ENCODE data around the gene PIAS4.
"Not testable (repeated sequence)": the region's sequence is repeated elsewhere in the genome, so short reads cannot be mapped to it uniquely, and the experiment has no call there.

The PIAS4 gene

DNA sequence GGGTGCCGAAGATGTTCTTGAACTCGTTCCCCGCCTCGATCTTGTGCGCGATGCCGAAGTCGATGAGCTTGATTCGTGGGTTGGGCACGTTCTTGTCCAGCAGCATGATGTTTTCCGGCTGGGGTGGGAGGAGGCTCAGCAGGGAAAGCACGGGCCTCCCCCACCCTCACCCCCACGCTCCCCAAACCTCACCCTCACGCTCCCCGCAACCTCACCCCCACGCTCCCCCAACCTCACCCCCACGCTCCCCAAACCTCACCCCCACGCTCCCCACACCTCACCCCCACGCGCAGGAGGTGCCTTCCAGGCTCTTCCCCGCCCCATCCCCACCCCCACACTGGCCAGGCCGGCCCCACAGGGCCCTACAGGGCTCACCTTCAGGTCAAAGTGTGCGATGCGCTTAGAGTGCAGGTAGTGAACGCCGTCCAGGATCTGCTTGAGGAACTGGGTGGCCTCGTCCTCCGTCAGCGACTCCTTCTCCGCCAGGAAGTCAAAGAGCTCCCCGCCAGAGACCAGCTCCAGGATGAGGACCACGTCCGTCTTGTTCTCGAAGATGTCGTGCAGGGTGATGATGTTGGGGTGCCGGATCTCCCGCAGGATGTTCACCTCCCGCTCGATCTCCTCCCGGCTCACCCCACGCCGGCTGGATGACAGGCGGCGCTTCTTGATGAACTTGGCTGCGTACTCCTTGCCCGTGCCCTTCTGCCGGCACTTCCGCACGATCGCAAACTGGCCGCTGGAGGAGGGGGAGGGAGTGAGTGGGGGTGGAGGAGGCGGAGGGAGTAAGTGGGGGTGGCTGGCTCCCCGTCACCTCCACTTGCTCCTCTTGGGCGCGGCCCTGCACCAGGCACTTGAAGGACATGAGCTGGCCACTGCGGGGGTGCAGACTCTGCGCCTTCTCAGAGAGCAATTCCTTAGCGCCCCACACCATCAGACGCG, 43.0 kb upstream of the PIAS4 start:
- TF ChIP-seq ZXDB (tag by site-specific recombination; IDR thresholded peaks at IDR 0.05): no peak
- TF ChIP-seq EGR2 (tag by site-specific recombination; IDR thresholded peaks at IDR 0.05; ENCODE audit: low read depth): 0 out of 2 replicates have a peak, but pooled peaks have one; percentile 10
- no peak for TF ChIP-seq ZIC2 (tag by site-specific recombination; IDR thresholded peaks at IDR 0.05)
- ChIA-PET POLR2A (interaction anchor here (0.7 kb wide), 2 partner anchors 20 to 100 kb away, joined by 3 to 4 read pairs; no protein-coding TSS in a partner anchor), CTCF (interaction anchor here (0.6 kb wide), 1 partner anchor 23 kb away, joined by 3 read pairs; no protein-coding TSS in a partner anchor)
- peaks cover 22 to 83% of the 10 kb centered on the region in 2 experiments; a peak in 2 of 3 replicates for H3K36me3 ChIP-seq (ENCODE audit: control insufficient read depth in 2 of 2, insufficient read depth in 1 of 2, low read length in 2 of 2)
- H3K4me3 ChIP-seq (ENCODE audit: low read depth, low read length): no peak overlapping the region
- peaks cover 14% of the 10 kb centered on the region for H3K4me1 ChIP-seq (ENCODE audit: control insufficient read depth, insufficient read depth, low read length)
- no peaks in the 10 kb centered on the region for H3K9me3 ChIP-seq (ENCODE audit: control insufficient read depth, insufficient read depth, low read depth, low read length)
- no peak overlapping the region for H3K27ac ChIP-seq (ENCODE audit: extremely low read depth, low read depth, low read length)

DNA sequence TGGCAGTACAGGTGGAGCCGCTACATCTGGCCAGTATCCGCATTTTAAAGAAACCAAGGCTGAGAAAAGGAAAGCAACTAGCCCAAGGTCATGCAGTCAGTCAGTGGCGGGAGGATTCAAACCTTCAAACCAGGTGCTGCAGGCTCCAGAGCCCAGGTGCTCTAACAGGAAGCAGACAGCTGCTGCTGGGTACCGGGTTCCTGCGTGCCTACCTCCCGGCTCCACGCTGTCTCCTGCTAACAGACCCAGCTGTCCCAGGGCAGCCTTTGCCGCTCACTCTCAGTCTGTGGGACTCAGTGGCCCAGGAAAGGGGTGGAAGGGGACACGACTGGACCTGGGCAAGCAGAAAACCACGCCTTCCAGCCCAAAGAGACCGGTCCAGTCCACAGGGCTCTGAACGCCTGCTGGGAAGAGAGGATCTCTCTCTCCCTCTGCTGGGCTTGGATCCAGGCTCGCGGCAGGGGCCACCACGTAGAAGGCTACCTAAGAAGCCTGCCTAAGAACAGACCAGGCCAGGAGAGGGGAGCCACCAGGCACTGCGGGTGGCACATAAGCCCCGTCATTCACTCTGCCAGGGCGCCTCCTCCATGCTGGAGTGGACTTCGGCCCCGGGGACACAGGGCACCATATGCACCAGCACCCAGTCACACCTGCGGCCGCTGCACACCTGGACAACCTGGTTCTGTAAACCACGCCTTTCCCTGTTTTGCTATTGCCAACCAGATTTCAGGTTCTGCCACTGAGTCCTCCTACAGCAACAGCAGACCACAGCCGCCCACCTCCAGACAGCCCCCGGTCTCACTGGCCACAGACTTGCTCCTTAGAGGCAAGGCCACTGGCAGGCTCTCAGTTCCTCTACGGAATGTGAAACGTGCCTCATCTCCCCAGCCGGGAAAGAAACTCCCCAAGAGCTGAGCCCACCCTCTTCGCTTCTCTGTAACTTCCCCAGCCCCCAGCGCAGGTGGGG, 41.2 kb upstream of the PIAS4 start:
- POLR2A ChIA-PET: no interaction called here

DNA sequence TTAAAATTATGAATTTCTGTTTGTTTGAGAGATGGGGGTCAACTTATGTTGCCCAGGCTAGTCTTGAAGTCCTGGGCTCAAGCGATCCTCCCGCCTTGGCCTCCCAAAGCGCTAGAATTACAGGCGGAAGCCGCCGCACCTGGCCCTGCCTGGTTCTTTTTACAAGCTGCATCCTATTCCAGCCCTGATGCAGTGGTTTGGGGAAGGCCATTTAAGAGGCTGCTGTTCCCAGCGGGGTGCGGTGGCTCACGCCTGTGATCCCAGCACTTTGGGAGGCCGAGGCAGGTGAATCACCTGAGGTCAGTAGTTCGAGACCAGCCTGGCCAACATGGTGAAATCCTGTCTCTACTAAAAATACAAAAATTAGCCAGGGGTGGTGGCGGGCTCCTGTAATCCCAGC, 39.6 kb upstream of the PIAS4 start:
- TF ChIP-seq ZNF146 (tag by site-specific recombination; IDR thresholded peaks at IDR 0.05): peak; percentile 20; the same call in 1 of the 2 replicates
- CTCF ChIA-PET: interaction anchor here (1.0 to 2.0 kb wide), 3 partner anchors 20 to 115 kb away, joined by 3 to 9 read pairs (median 4); partner anchors contain the start of gene NMRK2
- Histone ChIP-seq H3K27ac (ENCODE audit: extremely low read depth, low read depth, low read length) (peak overlapping the region; percentile 78; the same call in 1 of the 2 replicates), H3K36me3 (ENCODE audit: control insufficient read depth in 2 of 2, insufficient read depth in 1 of 2, low read length in 2 of 2) (peaks cover 20 to 52% of the 10 kb centered on the region in 2 experiments; a peak in 2 of 3 replicates), H3K4me1 (ENCODE audit: control insufficient read depth, insufficient read depth, low read length) (peaks cover 17% of the 10 kb centered on the region)
- not testable (repeated sequence) for H3K4me3 ChIP-seq (ENCODE audit: low read depth, low read length); H3K9me3 ChIP-seq (ENCODE audit: control insufficient read depth, insufficient read depth, low read depth, low read length)
- POLR2A ChIA-PET: interaction anchor here (1.0 to 5.3 kb wide), 9 partner anchors 9 to 504 kb away, joined by 3 to 258 read pairs (median 6); partner anchors contain the start of genes EEF2, HDGFL2, NMRK2 and PIAS4

More for the DNA sequence above, 41.2 kb upstream of the PIAS4 start:
- peaks cover 17% of the 10 kb centered on the region for H3K4me1 ChIP-seq (ENCODE audit: control insufficient read depth, insufficient read depth, low read length)
- TF ChIP-seq EGR2 (tag by site-specific recombination; IDR thresholded peaks at IDR 0.05; ENCODE audit: low read depth): peak; percentile 47
- TF ChIP-seq ZFHX2 (tag by site-specific recombination; conservative IDR thresholded peaks at IDR 0.05): peak; percentile 52; the same call in 1 of the 2 replicates
- TF ChIP-seq ZNF112 (tag by site-specific recombination; IDR thresholded peaks at IDR 0.05): no peak
- TF ChIP-seq ZBTB48 (tag by site-specific recombination; IDR thresholded peaks at IDR 0.05): no peak
- TF ChIP-seq HOXD13 (CRISPR knock-in tag; IDR thresholded peaks at IDR 0.05; ENCODE audit: borderline replicate concordance): no peak
- H3K4me3 ChIP-seq (ENCODE audit: low read depth, low read length): no peak overlapping the region
- CTCF ChIA-PET: interaction anchor here (0.6 kb wide), 1 partner anchor 14 kb away, joined by 3 read pairs; no protein-coding TSS in a partner anchor
- H3K36me3 ChIP-seq (ENCODE audit: control insufficient read depth in 2 of 2, insufficient read depth in 1 of 2, low read length in 2 of 2): peaks cover 22 to 65% of the 10 kb centered on the region in 2 experiments; a peak in 2 of 3 replicates
- no peaks in the 10 kb centered on the region for H3K9me3 ChIP-seq (ENCODE audit: control insufficient read depth, insufficient read depth, low read depth, low read length)
- peak overlapping the region; percentile 31; the same call in 1 of the 2 replicates for H3K27ac ChIP-seq (ENCODE audit: extremely low read depth, low read depth, low read length)

DNA sequence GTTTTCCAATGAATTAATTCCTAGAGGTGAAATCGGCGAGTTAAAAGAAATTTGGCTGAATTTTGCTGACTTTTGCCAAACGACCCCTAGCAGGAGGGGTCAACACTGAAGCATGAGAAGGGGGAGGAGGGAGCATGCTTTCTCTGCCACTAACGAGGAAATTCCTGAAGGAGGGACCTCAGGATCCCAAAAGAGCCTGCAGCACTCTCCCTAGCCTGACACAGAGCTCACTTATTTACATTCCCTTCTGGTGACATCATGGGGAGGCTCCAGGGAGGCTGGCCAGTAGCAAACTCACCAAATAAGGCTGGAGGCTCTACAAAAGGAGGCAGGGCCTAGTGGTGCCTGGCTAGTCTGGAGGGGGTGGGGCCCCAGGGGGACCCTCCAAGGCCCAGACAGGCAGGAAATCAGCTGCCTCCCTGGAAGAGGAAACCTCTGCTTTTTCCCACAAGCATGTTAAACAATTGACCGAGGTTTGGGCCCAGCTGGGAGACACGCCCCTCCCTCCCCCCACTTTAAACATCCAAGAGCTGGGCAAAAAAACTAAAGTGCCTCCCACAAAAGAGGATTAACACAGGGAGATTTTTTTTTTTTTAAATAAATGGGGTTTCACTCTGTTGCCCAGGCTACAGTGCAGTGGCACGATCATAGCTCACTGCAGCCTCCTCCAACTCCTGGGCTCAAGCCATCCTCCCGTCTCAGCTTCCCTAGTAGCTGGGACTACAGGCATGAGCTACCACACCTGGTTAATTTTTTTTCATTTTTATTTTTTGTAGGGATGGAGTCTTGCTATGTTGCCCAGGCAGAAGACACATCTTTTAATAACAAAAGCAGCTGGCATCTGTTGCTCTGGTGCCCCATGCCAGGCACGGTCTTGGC, 38.7 kb upstream of the PIAS4 start:
- H3K36me3 ChIP-seq (ENCODE audit: control insufficient read depth in 2 of 2, insufficient read depth in 1 of 2, low read length in 2 of 2): peaks cover 18 to 44% of the 10 kb centered on the region in 2 experiments; a peak in 2 of 3 replicates
- CTCF ChIA-PET: interaction anchor here (0.5 to 2.0 kb wide), 14 partner anchors 10 to 577 kb away, joined by 3 to 10 read pairs (median 4); partner anchors contain the start of genes EEF2 and NMRK2
- POLR2A ChIA-PET: interaction anchor here (0.7 to 5.3 kb wide), 15 partner anchors 10 to 503 kb away, joined by 3 to 258 read pairs (median 6); partner anchors contain the start of genes EEF2, HDGFL2, MPND and MRPL54
- TF ChIP-seq MEIS1 (CRISPR knock-in tag; IDR thresholded peaks at IDR 0.05; ENCODE audit: borderline replicate concordance) (no peak), KLF7 (tag by site-specific recombination; IDR thresholded peaks at IDR 0.05; ENCODE audit: borderline replicate concordance) (no peak), ZNF600 (tag by site-specific recombination; IDR thresholded peaks at IDR 0.05) (no peak), ZNF624 (tag by site-specific recombination; IDR thresholded peaks at IDR 0.05) (no peak), ZNF558 (tag by site-specific recombination; IDR thresholded peaks at IDR 0.05) (0 out of 2 replicates have a peak, but pooled peaks have one; percentile 9), ZNF211 (tag by site-specific recombination; IDR thresholded peaks at IDR 0.05; ENCODE audit: low read depth) (no peak), SP7 (tag by site-specific recombination; IDR thresholded peaks at IDR 0.05) (peak; percentile 88)
- TF ChIP-seq, protein P1, sequence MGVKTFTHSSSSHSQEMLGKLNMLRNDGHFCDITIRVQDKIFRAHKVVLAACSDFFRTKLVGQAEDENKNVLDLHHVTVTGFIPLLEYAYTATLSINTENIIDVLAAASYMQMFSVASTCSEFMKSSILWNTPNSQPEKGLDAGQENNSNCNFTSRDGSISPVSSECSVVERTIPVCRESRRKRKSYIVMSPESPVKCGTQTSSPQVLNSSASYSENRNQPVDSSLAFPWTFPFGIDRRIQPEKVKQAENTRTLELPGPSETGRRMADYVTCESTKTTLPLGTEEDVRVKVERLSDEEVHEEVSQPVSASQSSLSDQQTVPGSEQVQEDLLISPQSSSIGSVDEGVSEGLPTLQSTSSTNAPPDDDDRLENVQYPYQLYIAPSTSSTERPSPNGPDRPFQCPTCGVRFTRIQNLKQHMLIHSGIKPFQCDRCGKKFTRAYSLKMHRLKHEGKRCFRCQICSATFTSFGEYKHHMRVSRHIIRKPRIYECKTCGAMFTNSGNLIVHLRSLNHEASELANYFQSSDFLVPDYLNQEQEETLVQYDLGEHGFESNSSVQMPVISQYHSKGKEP (tag by site-specific recombination; IDR thresholded peaks at IDR 0.05): peak; percentile 44; the same call in 1 of the 2 replicates
- TF ChIP-seq, protein P2, sequence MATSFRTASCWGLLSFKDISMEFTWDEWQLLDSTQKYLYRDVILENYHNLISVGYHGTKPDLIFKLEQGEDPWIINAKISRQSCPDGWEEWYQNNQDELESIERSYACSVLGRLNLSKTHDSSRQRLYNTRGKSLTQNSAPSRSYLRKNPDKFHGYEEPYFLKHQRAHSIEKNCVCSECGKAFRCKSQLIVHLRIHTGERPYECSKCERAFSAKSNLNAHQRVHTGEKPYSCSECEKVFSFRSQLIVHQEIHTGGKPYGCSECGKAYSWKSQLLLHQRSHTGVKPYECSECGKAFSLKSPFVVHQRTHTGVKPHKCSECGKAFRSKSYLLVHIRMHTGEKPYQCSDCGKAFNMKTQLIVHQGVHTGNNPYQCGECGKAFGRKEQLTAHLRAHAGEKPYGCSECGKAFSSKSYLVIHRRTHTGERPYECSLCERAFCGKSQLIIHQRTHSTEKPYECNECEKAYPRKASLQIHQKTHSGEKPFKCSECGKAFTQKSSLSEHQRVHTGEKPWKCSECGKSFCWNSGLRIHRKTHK (tag by site-specific recombination; IDR thresholded peaks at IDR 0.05): no peak

More for the DNA sequence above, 38.7 kb upstream of the PIAS4 start:
- no peaks in the 10 kb centered on the region for H3K9me3 ChIP-seq (ENCODE audit: control insufficient read depth, insufficient read depth, low read depth, low read length)
- no peak overlapping the region; the same call in 1 of the 2 replicates for H3K4me3 ChIP-seq (ENCODE audit: low read depth, low read length)
- peak overlapping the region; percentile 78 for H3K27ac ChIP-seq (ENCODE audit: extremely low read depth, low read depth, low read length)
- H3K4me1 ChIP-seq (ENCODE audit: control insufficient read depth, insufficient read depth, low read length): peaks cover 17% of the 10 kb centered on the region

All from HEK293 (cell line).